OCI-LY7 (cell line): ENCODE measurements around the gene NIPAL1. TPM values are rescaled to one million over a fixed set of nuclear protein-coding genes. Genes with fewer than 3 reads are reported as not detected.

Experiments used
- BruUV-seq: library from RNA; stranded (reverse); fragments of 400-500 nt; replicated peaks from 2 replicates; lab custom pipeline; 2021; lab: Mats Ljungman, UMichigan
- CTCF ChIA-PET: fragments of 300-600 bp; sonication (Branson Sonifier 250); formaldehyde crosslinking; loops from one replicate; lab custom pipeline; 2022; ENCODE audit warnings: antibody characterized with exemption; ENCODE audit not compliant: unreplicated experiment; lab: Charles Lee
- POLR2A ChIA-PET: fragments of 300-600 bp; sonication (Branson Sonifier 250); formaldehyde crosslinking; loops from one replicate; lab custom pipeline; 2022; ENCODE audit warnings: antibody characterized with exemption; lab: Charles Lee
- DNase-seq: peaks from one replicate; pipeline ENCODE4 v3.0.0-alpha.2; 2015; ENCODE audit warnings: low spot score
- H2AFZ ChIP-seq: fragments of 200-600 bp; sonication (generic), shearing (Covaris generic); 2 replicates; pipeline ENCODE4 v1.6.1; 2014; ENCODE audit warnings: mild to moderate bottlenecking, antibody characterized with exemption, low read length, moderate library complexity
- H3K27ac ChIP-seq: fragments of 200-600 bp; sonication (generic); 2 replicates; pipeline ENCODE4 v1.5.1; 2014; ENCODE audit warnings: mixed run types, low read depth, mild to moderate bottlenecking, moderate library complexity, low read length, inconsistent platforms; ENCODE audit not compliant: poor library complexity, severe bottlenecking
- H3K36me3 ChIP-seq: fragments of 200-600 bp; sonication (generic); 2 replicates; pipeline ENCODE4 v1.6.1; 2014; ENCODE audit warnings: mild to moderate bottlenecking, antibody characterized with exemption, low read length, moderate library complexity, mixed read lengths; ENCODE audit not compliant: insufficient read depth
- H3K4me1 ChIP-seq: fragments of 200-600 bp; sonication (generic); 2 replicates; pipeline ENCODE4 v1.5.1; 2014; ENCODE audit warnings: mild to moderate bottlenecking, low read length; ENCODE audit not compliant: insufficient read depth, poor library complexity, severe bottlenecking
- H3K4me2 ChIP-seq: fragments of 200-600 bp; sonication (generic); 2 replicates; pipeline ENCODE4 v1.6.1; 2014; ENCODE audit warnings: mild to moderate bottlenecking, low read length
- H3K4me3 ChIP-seq: fragments of 200-600 bp; sonication (generic); 2 replicates; pipeline ENCODE4 v1.5.1; 2014; ENCODE audit warnings: mild to moderate bottlenecking, low read depth, low read length; ENCODE audit not compliant: poor library complexity, severe bottlenecking
- H3K79me2 ChIP-seq: fragments of 200-600 bp; sonication (generic); 2 replicates; pipeline ENCODE4 v1.6.1; 2016; ENCODE audit warnings: low read depth, mild to moderate bottlenecking, low read length, moderate library complexity, mixed read lengths; ENCODE audit not compliant: insufficient read depth
- H3K9me2 ChIP-seq: fragments of 200-600 bp; sonication (generic); 2 replicates; pipeline ENCODE4 v1.6.1; 2016; ENCODE audit warnings: mild to moderate bottlenecking, low read length, mixed read lengths; ENCODE audit not compliant: insufficient read depth
- H3K9me3 ChIP-seq: fragments of 200-600 bp; sonication (generic); 2 replicates; pipeline ENCODE4 v1.6.1; 2014; ENCODE audit warnings: mild to moderate bottlenecking, mixed run types, low read length, mixed read lengths
- H4K20me1 ChIP-seq: fragments of 200-600 bp; sonication (generic); 2 replicates; pipeline ENCODE4 v1.6.1; 2014; ENCODE audit warnings: mild to moderate bottlenecking, antibody characterized with exemption, low read length, moderate library complexity, mixed read lengths; ENCODE audit not compliant: insufficient read depth
- EZH2phosphoT487 ChIP-seq: fragments of 200-600 bp; sonication (generic); IDR thresholded peaks from 2 replicates; pipeline ENCODE4 v1.6.1; 2018; ENCODE audit warnings: low read depth, borderline replicate concordance, mild to moderate bottlenecking, mixed run types, antibody characterized with exemption, low read length, moderate library complexity, mixed read lengths
- intact Hi-C: fragments of 100-400 bp; cut with micrococcal nuclease; formaldehyde crosslinking; loops from one replicate; pipeline ENCODE4 v1.10.0; 2022; ENCODE audit not compliant: unreplicated experiment
- total RNA-seq, 2 experiments: library from RNA; depleted of rRNA in 1 of 2; stranded (reverse); fragments of >200 nt in 1 of 2; shearing (Covaris generic) in 1 of 2; gene quantifications; 2 replicates each; pipeline ENCODE4 v1.2.3, GENCODE V29; 2014 to 2022
- TF ChIP-seq, protein P1 (sequence below): fragments of 200-600 bp; sonication (generic); conservative IDR thresholded peaks from 2 replicates; pipeline ENCODE4 v1.5.1; 2014; ENCODE audit warnings: mild to moderate bottlenecking, antibody characterized with exemption, low read length, moderate library complexity, mixed read lengths

The NIPAL1 gene
- total RNA-seq, 2 experiments from 2014 or later: 0.28 to 1.9 TPM

DNA sequence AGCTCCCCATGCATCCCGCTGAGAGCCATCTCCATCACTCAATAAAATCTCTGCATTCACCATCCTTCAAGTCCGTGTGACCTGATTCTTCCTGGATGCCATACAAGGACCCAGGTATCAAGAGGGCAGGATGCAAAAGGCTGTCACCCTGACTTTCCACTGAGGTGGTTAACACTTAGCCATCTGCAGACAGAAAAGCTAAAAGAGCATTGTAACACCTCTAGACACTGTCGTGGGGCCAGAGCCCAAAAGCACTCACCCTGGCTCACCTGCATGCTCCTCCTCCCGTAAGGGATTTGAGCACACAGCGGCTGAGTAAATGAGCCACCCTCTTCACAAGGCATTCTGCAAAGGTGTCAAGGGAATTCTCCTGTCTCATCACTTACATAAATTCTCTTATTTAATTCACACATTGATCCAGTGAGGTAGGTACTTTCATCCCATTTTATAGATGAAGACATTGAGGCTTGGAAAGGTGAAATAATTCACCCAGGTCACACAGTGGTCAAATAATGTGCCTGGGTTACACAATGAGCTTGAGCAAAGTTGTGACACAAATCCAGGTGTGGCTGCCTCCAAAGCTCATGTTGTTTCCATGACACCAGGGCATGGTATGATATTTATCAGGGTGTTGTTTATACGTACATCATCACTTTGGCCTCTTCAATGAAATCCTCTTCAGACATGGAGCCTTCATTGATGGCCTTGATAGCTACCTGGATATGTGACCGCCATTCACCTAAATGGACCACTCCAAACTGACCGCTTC is 69.4 kb downstream of the NIPAL1 start:
- Histone ChIP-seq H3K27ac (no peak overlapping the region), H3K9me2 (no peaks in the 10 kb centered on the region), H4K20me1 (no peaks in the 10 kb centered on the region), H3K4me3 (no peak overlapping the region), H2AFZ (no peak overlapping the region), H3K36me3 (no peaks in the 10 kb centered on the region), H3K79me2 (no peaks in the 10 kb centered on the region), H3K4me2 (no peak overlapping the region), H3K9me3 (no peaks in the 10 kb centered on the region), H3K4me1 (no peaks in the 10 kb centered on the region)
- CTCF ChIA-PET: interaction anchor here (1.0 to 1.5 kb wide), 2 partner anchors 77 to 84 kb away, joined by 3 read pairs; no protein-coding TSS in a partner anchor
- intact Hi-C loops: loop anchor here (2.0 to 10.0 kb wide), 3 partner anchors 51 to 381 kb away; partner anchors contain the start of gene CORIN
- TF ChIP-seq, protein P1, sequence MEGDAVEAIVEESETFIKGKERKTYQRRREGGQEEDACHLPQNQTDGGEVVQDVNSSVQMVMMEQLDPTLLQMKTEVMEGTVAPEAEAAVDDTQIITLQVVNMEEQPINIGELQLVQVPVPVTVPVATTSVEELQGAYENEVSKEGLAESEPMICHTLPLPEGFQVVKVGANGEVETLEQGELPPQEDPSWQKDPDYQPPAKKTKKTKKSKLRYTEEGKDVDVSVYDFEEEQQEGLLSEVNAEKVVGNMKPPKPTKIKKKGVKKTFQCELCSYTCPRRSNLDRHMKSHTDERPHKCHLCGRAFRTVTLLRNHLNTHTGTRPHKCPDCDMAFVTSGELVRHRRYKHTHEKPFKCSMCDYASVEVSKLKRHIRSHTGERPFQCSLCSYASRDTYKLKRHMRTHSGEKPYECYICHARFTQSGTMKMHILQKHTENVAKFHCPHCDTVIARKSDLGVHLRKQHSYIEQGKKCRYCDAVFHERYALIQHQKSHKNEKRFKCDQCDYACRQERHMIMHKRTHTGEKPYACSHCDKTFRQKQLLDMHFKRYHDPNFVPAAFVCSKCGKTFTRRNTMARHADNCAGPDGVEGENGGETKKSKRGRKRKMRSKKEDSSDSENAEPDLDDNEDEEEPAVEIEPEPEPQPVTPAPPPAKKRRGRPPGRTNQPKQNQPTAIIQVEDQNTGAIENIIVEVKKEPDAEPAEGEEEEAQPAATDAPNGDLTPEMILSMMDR: no peak
- no peak for TF ChIP-seq EZH2phosphoT487
- no peak for DNase-seq
- BruUV-seq: no TSS peak
- POLR2A ChIA-PET: interaction anchor here (0.6 kb wide), 1 partner anchor 16 kb away, joined by 4 read pairs; no protein-coding TSS in a partner anchor

Other genes starting within 250 kb of the NIPAL1 start
- gene CORIN, start 178.7 kb upstream of the NIPAL1 start, total RNA-seq (2014; rRNA removed; shearing (Covaris generic)): 0.31 TPM in 1 of 2 replicates, not detected in the other
- gene CORIN, start 178.7 kb upstream of the NIPAL1 start, total RNA-seq (2022): 0.40 TPM in 1 of 2 replicates, not detected in the other
- gene NFXL1, start 102.2 kb upstream of the NIPAL1 start, total RNA-seq (2014; rRNA removed; shearing (Covaris generic)): 17.7 and 17.9 TPM in 2 replicates
- 26.4 and 28.4 TPM in 2 replicates for gene NFXL1, start 102.2 kb upstream of the NIPAL1 start, total RNA-seq (2022)
- not detected in 2 replicates for gene CNGA1, start 91 bp upstream of the NIPAL1 start, total RNA-seq (2014; rRNA removed; shearing (Covaris generic))
- not detected in 2 replicates for gene CNGA1, start 91 bp upstream of the NIPAL1 start, total RNA-seq (2022)
- gene TXK, start 117.5 kb downstream of the NIPAL1 start, total RNA-seq (2014; rRNA removed; shearing (Covaris generic)): not detected in 2 replicates
- 0.11 and 0.41 TPM in 2 replicates for gene TXK, start 117.5 kb downstream of the NIPAL1 start, total RNA-seq (2022)